Spleen (tissue), 7 donors: ENCODE results near the gene CSPG5.

ENCODE experiments used
- CTCF ChIP-seq, 11 experiments: fragments of 200-600 bp in 7 of 11; fragments of 450-650 bp in 4 of 11; sonication (generic) in 4 of 11; IDR thresholded peaks in 8 of 11; conservative IDR thresholded peaks in 3 of 11; 1 replicate in 7 of 11; 2 replicates in 4 of 11; pipeline versions ENCODE4 v1.4.0 to v1.8.0; 2016 to 2021; ENCODE audit warnings: antibody characterized with exemption in 11 of 11, inconsistent platforms in 4 of 11, mild to moderate bottlenecking in 1 of 11
- POLR2A ChIP-seq, 3 donors: fragments of 450-650 bp; IDR thresholded peaks; one replicate each; pipeline ENCODE4 v1.5.1; 2017; ENCODE audit warnings: antibody characterized with exemption in 3 of 3, mild to moderate bottlenecking in 1 of 3
- donor health status: DM: no; HTN: no; CAD: no; lungs with moderate emphysema.
- donor health status: DM: no; HTN: no; CAD: no.
- donor health status: DM: no; HTN: no; CAD: no.

GRCh38 chr3:47515100-47515499 lies 63.6 kb downstream of the CSPG5 start:
- TF ChIP-seq CTCF (IDR thresholded peaks at IDR 0.05 in 8 of 11, conservative IDR thresholded peaks at IDR 0.05 in 3 of 11) (no peak), POLR2A (IDR thresholded peaks at IDR 0.05) (no peak)
